Measurements from ENCODE around the gene KCNC4.

DNA sequence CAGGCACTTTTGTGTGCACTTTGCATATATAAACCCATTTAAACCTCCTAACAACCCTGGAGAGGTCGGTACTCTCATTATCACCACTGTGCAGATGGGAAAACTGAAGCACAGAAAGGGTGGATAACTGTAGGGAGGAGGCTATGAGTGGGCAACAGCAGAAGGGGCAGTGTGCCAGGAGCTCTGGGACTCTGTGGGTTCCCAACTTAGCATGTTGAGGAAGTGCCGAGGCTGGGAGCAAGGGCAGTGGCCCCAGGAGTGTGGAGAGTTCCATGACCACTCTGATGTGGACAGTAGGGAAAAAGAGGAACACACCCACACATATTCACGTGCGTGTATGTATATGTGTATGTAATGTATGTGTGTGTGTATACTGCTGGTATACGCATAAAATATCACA is 25.7 kb upstream of the KCNC4 start:
- TF ChIP-seq CTCF (IDR thresholded peaks at IDR 0.05) (no peak), POLR2A (IDR thresholded peaks at IDR 0.05) (no peak)

All from thyroid gland (tissue), 4 donors.